HT1080 (cell line): ENCODE results near the gene GTF2F2. TPM values are rescaled to one million over a fixed set of nuclear protein-coding genes. Genes with fewer than 3 reads are reported as not detected.
A peak's percentile ranks its signal among the peaks of the same experiment; 100 is the strongest.

Experiments used
- DNase-seq: peaks from one replicate; pipeline ENCODE4 v3.0.0-alpha.2; 2015; ENCODE audit warnings: low read depth
- polyA plus RNA-seq, 2 experiments: library from polyadenylated mRNA; depleted of rRNA; stranded (reverse); fragments of >200 nt; gene quantifications; 2 replicates each; pipeline ENCODE4 v1.2.3, GENCODE V29; 2015
- total RNA-seq: library from RNA; depleted of rRNA; stranded (reverse); fragments of >200 nt; shearing (Covaris generic); gene quantifications from 2 replicates; pipeline ENCODE4 v1.2.3, GENCODE V29; 2014; rRNA removed

GTF2F2 gene, protein sequence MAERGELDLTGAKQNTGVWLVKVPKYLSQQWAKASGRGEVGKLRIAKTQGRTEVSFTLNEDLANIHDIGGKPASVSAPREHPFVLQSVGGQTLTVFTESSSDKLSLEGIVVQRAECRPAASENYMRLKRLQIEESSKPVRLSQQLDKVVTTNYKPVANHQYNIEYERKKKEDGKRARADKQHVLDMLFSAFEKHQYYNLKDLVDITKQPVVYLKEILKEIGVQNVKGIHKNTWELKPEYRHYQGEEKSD
- 54.1 and 55.2 TPM in 2 replicates for total RNA-seq
- 61.9 and 68.9 TPM in 2 replicates for polyA plus RNA-seq (2015; cell fraction: cytosol; rRNA removed)
- polyA plus RNA-seq (2015; cell fraction: nucleus; rRNA removed) = 54.5 and 55.5 TPM in 2 replicates

DNA sequence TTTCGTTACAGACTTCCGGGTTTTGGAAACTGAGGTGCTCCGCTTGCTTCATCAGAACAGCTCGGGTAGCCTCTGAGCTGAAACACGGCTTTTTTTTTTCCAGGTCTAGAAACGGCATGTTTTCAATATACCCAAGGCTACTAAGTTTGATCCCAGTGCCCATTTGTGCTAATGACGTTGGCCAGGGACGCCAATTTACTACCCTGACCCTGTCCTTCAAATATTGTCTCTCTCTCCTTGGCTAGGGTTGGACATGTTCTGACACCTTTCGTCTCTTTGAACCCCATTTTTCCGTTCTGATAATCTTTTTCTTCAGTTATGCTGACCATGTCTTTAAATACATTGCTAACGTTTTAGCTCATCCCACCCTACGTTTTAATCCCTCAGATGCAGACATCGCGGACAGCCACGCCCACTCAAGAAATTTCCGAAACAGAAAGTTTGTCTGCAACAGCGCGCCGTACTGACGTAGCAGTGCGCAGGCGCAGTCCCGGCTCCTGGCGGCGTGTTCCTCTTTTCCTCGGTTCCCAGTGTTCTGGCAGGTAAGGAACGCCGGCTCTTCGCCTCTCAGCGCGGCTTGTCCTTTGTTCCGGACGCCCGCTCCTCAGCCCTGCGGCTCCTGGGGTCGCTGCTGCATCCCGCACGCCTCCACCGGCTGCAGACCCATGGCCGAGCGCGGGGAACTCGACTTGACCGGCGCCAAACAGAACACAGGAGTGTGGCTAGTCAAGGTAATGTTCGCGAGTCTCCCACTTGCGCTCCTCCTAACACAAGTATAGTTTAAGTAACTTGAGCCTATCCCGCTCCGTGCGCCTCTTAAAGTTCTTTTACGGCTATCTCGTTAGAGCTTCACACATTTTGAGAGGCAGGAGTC, at the start of gene GTF2F2:
Gene GTF2F2 (plus strand): TSS at position 520 of the 874 bp plus-strand sequence. CDS start 146 bp downstream, at position 666.
- DNase-seq = peak; percentile 83

GRCh38 chr13:45073809-45074208, 46.5 kb upstream of the GTF2F2 start:
- peak; percentile 30 for DNase-seq

DNA sequence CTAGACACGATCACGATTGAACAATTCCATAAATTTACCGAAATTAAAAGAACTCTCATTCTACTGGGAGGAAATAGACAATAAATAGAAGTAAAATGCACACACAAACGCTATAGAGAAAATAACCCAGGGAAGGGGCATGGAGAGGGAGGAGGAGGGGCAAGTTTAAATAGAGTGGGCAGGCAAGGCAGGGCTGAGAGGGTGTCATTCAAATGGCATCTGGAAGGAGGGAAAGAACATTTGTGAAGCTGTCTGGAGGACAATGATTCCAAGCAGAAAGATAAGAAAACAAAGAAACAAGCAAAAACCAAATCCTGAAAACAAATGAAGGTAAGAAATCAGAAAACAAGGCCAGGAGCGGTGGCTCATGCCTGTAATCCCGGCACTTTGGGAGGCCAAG, 45.6 kb upstream of the GTF2F2 start:
- DNase-seq = no peak

DNA sequence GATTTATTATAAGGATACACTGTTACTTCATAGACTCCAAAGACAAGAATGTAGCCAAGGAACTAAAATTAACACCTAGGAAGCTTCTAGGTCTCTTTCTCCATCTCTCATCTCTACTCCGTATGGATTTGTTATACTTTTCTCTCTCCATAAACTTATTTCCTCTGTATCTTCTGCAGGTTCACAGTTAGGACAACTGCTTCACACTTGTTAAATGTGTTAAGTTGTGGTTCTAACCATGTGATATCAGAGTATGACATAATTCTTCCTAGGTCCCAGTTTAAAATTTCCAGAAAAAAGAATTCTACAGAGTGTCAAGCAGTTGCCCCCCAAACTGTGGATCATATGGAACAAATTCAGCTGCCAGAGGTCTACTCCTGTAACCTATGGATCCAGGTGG, 42.3 kb upstream of the GTF2F2 start:
- no peak for DNase-seq

GRCh38 chr13:45082964-45083363, 37.3 kb upstream of the GTF2F2 start:
- DNase-seq = no peak

DNA sequence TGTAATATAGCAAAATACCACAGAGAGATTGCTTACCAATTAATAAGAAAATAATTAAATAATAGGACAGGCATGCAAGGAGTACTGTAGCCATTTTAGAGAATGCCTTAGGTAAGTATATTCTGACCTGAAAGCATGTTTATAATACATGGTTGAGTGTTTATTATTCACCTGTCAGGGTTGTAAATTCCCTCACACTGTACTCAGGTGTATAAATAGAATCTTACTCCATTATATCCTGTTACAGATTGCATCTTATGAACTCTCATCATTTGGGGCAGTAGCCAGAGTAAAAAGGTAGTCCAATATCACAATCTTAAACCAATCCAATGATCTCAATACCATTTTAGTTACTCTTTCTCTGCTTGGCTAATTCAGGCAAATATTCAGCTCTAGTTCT, 35.8 kb upstream of the GTF2F2 start:
- DNase-seq = no peak

DNA sequence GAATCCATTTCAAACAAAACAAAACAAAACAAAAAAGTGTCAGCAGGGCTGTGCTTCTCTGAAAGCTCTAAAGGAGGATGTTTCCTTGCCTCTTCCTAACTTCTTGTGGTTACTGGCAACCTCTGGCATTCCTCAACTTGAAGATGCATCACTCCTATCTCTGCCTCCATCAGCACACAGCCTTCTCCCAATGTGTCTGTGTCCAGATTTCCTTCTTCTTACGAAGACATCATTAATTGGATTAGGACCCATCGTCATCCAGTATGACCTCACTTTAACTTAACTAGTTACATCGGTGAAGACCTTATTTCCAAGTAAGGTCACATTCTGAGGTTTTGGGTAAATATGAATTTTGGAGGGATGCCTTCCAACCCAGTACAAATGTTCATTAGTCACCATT, 33.8 kb upstream of the GTF2F2 start:
- DNase-seq = no peak

DNA sequence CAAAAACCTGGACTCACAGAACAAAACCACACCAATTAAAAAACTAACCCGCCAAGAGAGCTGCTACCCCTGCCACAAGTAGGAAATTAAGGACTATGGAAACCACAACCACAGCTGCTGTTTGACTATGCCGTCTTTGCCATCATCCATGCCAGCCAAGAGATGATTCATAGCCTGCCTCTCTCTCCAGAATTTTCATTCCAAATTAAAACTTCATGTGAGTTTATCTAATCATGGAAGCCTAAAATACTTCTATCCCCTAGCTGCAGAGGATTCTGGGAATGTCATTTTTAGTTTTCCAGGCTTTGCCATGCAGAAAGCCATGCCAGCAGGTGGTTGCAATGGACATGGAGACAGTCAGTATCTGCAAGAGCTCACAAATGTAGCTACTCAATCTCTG, 27.6 kb upstream of the GTF2F2 start:
- peak; percentile 79 for DNase-seq

DNA sequence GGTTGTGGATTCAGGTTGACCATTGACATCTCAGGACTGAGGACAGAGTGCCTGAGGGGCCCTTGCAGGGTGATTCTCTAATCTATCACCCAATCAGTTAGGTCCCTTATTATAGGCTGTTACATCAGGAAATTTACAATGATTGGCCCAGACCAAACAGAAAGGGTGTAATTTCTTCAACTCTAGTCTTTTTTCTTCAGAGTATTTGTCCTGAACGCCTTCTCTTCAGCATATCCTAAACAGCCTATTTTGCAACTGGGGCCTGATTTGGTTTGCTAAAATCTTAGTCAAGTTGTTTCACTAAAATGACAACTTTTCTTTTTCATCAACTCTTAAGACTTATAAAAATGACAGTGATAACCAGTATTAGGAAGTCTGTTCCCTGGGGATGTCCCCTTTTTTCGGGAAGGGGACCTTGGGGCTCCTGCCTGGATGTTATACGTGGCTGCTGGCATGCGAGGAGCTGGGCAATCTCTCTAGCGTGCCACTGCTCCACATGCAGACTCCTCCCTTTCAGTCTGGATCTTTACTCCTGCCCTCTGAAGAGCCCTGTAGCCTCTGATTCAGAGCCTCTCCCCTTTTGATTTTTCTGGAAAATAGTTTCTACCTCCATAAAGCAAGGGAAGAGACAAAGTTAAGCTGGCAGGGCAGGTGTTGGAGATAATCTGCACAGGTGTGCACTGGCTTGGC, 19.6 kb upstream of the GTF2F2 start:
- no peak for DNase-seq

- no peak for DNase-seq
Observed at GRCh38 chr13:45101327-45102018, 18.8 kb upstream of the GTF2F2 start.

GRCh38 chr13:45102136-45102507, 18.2 kb upstream of the GTF2F2 start:
- DNase-seq = no peak

DNA sequence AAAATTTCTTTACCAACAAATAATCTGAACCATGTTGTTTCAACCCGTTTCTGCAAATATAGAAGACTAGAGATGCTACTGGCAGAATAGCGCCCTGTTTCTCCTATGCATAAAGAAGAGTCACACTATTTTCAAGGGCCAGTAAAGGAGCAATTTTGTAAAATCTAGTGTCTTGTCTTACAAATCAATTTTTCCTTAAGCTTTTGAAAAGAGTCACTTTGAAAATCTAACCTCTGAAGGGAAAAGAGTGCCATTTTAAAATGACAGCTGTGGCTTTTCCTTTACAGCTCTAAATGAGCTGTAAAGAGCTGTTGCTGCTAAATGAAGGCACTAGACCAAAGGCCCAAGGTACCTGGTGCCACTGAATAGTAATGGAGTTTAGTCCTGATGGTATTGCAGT, 16.9 kb upstream of the GTF2F2 start:
- no peak for DNase-seq

- DNase-seq = no peak
Observed at GRCh38 chr13:45104261-45104660, 16.0 kb upstream of the GTF2F2 start.

DNA sequence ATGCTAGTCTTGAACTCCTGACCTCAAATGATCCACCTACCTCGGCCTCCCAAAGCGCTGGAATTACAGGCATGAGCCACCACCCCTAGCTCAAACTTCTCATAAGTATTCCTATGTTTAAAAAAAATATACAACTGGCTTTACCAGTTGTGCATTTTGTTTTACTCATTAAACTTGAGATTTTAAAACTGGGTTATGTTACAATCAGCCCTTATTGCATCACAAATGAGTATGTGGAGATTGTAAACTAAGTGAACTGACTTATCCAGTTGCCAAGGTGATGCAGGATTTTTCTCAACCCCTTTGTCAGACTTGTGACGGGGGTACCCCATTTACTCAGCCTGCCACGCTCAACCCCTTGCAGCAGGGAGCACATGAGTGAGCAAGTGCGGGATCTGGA, 14.4 kb upstream of the GTF2F2 start:
- DNase-seq = no peak

- no peak for DNase-seq
Observed at GRCh38 chr13:45107539-45107938, 12.8 kb upstream of the GTF2F2 start.

DNA sequence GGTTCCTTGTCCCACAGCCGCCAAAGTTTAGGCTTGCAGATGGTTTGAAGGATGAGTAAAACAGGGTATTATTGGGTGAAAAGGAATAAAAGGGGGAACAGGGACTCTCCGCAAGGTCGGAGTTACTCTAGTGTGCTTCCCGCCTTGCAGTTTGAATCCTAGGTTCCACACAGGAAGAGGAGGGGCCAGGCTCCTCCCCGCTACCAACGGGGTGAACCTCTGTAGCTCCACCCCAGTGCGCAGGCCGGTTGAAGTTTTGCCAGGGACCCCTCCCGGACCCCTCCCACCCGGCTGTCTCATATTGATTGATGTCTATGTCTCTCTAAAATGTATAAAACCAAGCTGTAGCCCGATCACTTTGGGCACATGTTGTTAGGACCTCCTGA, 11.6 kb upstream of the GTF2F2 start:
- DNase-seq = no peak

DNA sequence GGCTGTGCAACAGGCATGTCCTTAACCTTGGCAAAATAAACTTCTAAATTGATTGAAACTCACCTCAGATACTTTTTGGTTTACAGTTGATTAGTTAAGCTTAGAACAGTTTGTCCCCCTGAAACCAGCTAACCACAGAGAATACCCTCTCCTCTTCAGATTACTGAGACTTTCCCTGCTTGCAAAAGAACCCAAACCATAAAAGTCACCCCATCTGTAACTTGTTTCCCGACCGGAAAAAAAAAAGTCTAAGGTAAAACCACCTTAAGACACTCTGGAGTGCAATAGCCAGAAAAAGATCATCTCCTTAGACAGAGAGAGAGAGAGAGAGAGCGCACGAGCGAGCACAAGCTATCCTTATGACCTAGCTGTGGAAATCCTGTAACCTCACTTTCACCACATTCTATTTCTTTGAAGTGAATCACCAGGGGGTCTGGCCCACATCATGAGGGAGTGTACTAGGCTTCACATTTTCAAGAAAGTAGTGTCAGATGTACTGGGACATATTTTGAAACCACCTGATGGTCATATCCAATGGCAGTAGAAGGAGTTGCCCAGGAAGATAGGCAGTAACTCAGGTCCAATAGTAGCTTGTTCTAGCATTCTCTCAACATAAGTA, 11.1 kb upstream of the GTF2F2 start:
- DNase-seq = peak; percentile 51

GRCh38 chr13:45113233-45114224, 6.8 kb upstream of the GTF2F2 start:
- DNase-seq = no peak

GRCh38 chr13:45119469-45119990, 780 bp upstream of the GTF2F2 start:
- DNase-seq = peak; percentile 64
